Lower leg skin (tissue), 3 donors: ENCODE results near the gene PLAC1.

Source experiments
- CTCF ChIP-seq, 3 donors: fragments of 450-650 bp; IDR thresholded peaks; one replicate each; pipeline ENCODE4 v1.5.1; 2016; ENCODE audit warnings: antibody characterized with exemption in 3 of 3, mild to moderate bottlenecking in 3 of 3, moderate library complexity in 2 of 3
- POLR2A ChIP-seq, 2 donors: fragments of 450-650 bp; IDR thresholded peaks; one replicate each; pipeline ENCODE4 v1.6.1; 2016 to 2017; ENCODE audit warnings: antibody characterized with exemption in 2 of 2, mild to moderate bottlenecking in 1 of 2, moderate library complexity in 1 of 2

- TF ChIP-seq CTCF (IDR thresholded peaks at IDR 0.05) = no peak
- no peak for TF ChIP-seq POLR2A (IDR thresholded peaks at IDR 0.05)
Measured at GRCh38 chrX:134568285-134569016, 89.8 kb downstream of the PLAC1 start.
